Neural cell (in vitro differentiated cells): Measurements from ENCODE around the gene FMN2.

Experiments used
- EP300 ChIP-seq: fragments of 450-650 bp; conservative IDR thresholded peaks from 2 replicates; pipeline ENCODE4 v1.6.1; 2014; ENCODE audit warnings: antibody characterized with exemption, mild to moderate bottlenecking, moderate library complexity; ENCODE audit not compliant: poor library complexity, severe bottlenecking
- MXI1 ChIP-seq: fragments of 450-650 bp; conservative IDR thresholded peaks from 2 replicates; pipeline ENCODE4 v1.6.1; 2014; ENCODE audit warnings: antibody characterized with exemption, mild to moderate bottlenecking; ENCODE audit not compliant: poor library complexity, severe bottlenecking
- POLR2AphosphoS5 ChIP-seq: IDR thresholded peaks from 2 replicates; pipeline ENCODE4 v1.6.1; 2012
- RAD21 ChIP-seq: fragments of 450-650 bp; conservative IDR thresholded peaks from 2 replicates; pipeline ENCODE4 v1.6.1; 2014; ENCODE audit warnings: antibody characterized with exemption, mild to moderate bottlenecking, moderate library complexity
- REST ChIP-seq: IDR thresholded peaks from 2 replicates; pipeline ENCODE4 v1.6.1; 2012; ENCODE audit warnings: borderline replicate concordance
- SMC3 ChIP-seq: fragments of 450-650 bp; conservative IDR thresholded peaks from 2 replicates; pipeline ENCODE4 v1.6.1; 2014; ENCODE audit warnings: antibody characterized with exemption, mild to moderate bottlenecking, moderate library complexity; ENCODE audit not compliant: poor library complexity
- TAF1 ChIP-seq: IDR thresholded peaks from 2 replicates; pipeline ENCODE4 v1.6.1; 2012; ENCODE audit warnings: low read depth
- TF ChIP-seq, protein P1 (sequence below): fragments of 450-650 bp; IDR thresholded peaks from 2 replicates; pipeline ENCODE4 v1.5.1; 2014; ENCODE audit warnings: antibody characterized with exemption, mild to moderate bottlenecking, moderate library complexity; ENCODE audit not compliant: poor library complexity, severe bottlenecking

DNA sequence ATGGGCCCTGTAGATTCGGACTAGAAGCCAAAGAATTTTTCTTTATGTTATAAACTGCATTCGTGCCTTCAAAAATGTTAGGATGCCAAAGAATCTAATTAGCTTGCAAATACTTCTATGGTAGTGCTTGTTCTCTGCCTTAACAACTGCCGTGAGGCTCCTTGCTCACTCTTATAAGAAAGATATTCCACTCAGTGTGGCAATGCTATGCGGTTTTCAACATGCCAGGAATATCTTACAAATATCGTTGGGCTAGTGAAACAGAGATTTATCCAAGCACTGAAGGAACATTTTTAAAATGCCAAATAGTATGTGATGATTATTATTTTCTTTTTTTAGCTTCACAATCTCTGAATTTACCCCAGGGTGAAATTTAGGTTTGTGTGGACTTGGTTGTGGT lies 322.0 kb downstream of the FMN2 start:
- TF ChIP-seq POLR2AphosphoS5, result no peak
- TF ChIP-seq RAD21, result no peak
- TF ChIP-seq TAF1, result no peak
- TF ChIP-seq, protein P1, sequence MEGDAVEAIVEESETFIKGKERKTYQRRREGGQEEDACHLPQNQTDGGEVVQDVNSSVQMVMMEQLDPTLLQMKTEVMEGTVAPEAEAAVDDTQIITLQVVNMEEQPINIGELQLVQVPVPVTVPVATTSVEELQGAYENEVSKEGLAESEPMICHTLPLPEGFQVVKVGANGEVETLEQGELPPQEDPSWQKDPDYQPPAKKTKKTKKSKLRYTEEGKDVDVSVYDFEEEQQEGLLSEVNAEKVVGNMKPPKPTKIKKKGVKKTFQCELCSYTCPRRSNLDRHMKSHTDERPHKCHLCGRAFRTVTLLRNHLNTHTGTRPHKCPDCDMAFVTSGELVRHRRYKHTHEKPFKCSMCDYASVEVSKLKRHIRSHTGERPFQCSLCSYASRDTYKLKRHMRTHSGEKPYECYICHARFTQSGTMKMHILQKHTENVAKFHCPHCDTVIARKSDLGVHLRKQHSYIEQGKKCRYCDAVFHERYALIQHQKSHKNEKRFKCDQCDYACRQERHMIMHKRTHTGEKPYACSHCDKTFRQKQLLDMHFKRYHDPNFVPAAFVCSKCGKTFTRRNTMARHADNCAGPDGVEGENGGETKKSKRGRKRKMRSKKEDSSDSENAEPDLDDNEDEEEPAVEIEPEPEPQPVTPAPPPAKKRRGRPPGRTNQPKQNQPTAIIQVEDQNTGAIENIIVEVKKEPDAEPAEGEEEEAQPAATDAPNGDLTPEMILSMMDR, result no peak
- no peak for TF ChIP-seq MXI1
- no peak for TF ChIP-seq REST
- TF ChIP-seq EP300, result no peak
- TF ChIP-seq SMC3, result no peak
